A549 (cell line): Measurements from ENCODE around the gene KRT71.

Experiments
- CTCF ChIP-seq: fragments of >200 bp; sonication (Bioruptor Twin); formaldehyde crosslinking; IDR thresholded peaks from 3 replicates; pipeline ENCODE4 v1.5.1; 2016
- EP300 ChIP-seq, 2 experiments: fragments of >200 bp; sonication (Bioruptor Twin); formaldehyde crosslinking; IDR thresholded peaks; 2 replicates in 1 of 2; 3 replicates in 1 of 2; pipeline ENCODE4 v1.6.1; 2016 to 2017
- PBX3 ChIP-seq: IDR thresholded peaks from 2 replicates; pipeline ENCODE4 v1.6.1; 2012
- POLR2A ChIP-seq: IDR thresholded peaks from 2 replicates; pipeline ENCODE4 v1.6.1; 2012; ENCODE audit warnings: mild to moderate bottlenecking, low read length
- REST ChIP-seq: fragments of 200-600 bp; sonication (generic); IDR thresholded peaks from 2 replicates; pipeline ENCODE4 v1.6.1; 2016; ENCODE audit warnings: antibody characterized with exemption, mild to moderate bottlenecking, moderate library complexity
- SREBF2 ChIP-seq: fragments of 450-650 bp; IDR thresholded peaks from 2 replicates; pipeline ENCODE4 v1.6.1; 2014; ENCODE audit warnings: mild to moderate bottlenecking, moderate library complexity

GRCh38 chr12:52519826-52520662 is 32.9 kb downstream of the KRT71 start, which contains the start of gene KRT5:
- no peak for TF ChIP-seq CTCF
- TF ChIP-seq EP300 (IDR thresholded peaks at IDR 0.05), result no peak
- TF ChIP-seq POLR2A, result no peak
- no peak for TF ChIP-seq SREBF2
- no peak for TF ChIP-seq REST
- TF ChIP-seq PBX3, result no peak
